WTC11 (cell line): ENCODE results near the gene PRSS16. TPM values are rescaled to one million over a fixed set of nuclear protein-coding genes. Genes with fewer than 3 reads are reported as not detected.
A peak's percentile ranks its signal among the peaks of the same experiment; 100 is the strongest.

Experiments used
- AR ChIP-seq: fragments of 250-450 bp; sonication (Bioruptor Pico); IDR thresholded peaks from 2 replicates; pipeline ENCODE4 v1.9.0; 2021; ENCODE audit warnings: mild to moderate bottlenecking
- CDX4 ChIP-seq: fragments of 250-450 bp; sonication (Bioruptor Pico); IDR thresholded peaks from 2 replicates; pipeline ENCODE4 v1.9.0; 2021; ENCODE audit warnings: moderate library complexity, mild to moderate bottlenecking, inconsistent platforms, borderline replicate concordance
- ELF4 ChIP-seq: sonication (generic); formaldehyde crosslinking; IDR thresholded peaks from 2 replicates; pipeline ENCODE4 v1.8.1; 2022; ENCODE audit warnings: low read depth, mild to moderate bottlenecking, moderate library complexity, missing genetic modification reagents
- EMX1 ChIP-seq: fragments of 250-450 bp; sonication (Bioruptor Pico); IDR thresholded peaks from 2 replicates; pipeline ENCODE4 v1.8.0; 2021; ENCODE audit warnings: mild to moderate bottlenecking
- FOXP1 ChIP-seq: sonication (generic); formaldehyde crosslinking; IDR thresholded peaks from 2 replicates; pipeline ENCODE4 v1.8.0; 2022; ENCODE audit warnings: missing genetic modification reagents, mild to moderate bottlenecking, moderate library complexity, borderline replicate concordance
- KAT7 ChIP-seq: sonication (generic); formaldehyde crosslinking; IDR thresholded peaks from 2 replicates; pipeline ENCODE4 v1.8.1; 2023; ENCODE audit warnings: missing genetic modification reagents, mild to moderate bottlenecking, borderline replicate concordance
- PREB ChIP-seq: sonication (generic); formaldehyde crosslinking; IDR thresholded peaks from 2 replicates; pipeline ENCODE4 v1.8.1; 2022; ENCODE audit warnings: mild to moderate bottlenecking, missing genetic modification reagents, moderate library complexity, borderline replicate concordance
- SMAD4 ChIP-seq: sonication (generic); formaldehyde crosslinking; IDR thresholded peaks from 2 replicates; pipeline ENCODE4 v1.8.0; 2022; ENCODE audit warnings: mild to moderate bottlenecking, missing genetic modification reagents
- SP1 ChIP-seq: sonication (generic); formaldehyde crosslinking; conservative IDR thresholded peaks from 2 replicates; pipeline ENCODE4 v1.8.1; 2022; ENCODE audit warnings: missing genetic modification reagents
- TCF7 ChIP-seq: sonication (generic); formaldehyde crosslinking; IDR thresholded peaks from 2 replicates; pipeline ENCODE4 v1.8.0; 2022; ENCODE audit warnings: mild to moderate bottlenecking, low read depth, missing genetic modification reagents, moderate library complexity
- TEAD4 ChIP-seq: sonication (generic); formaldehyde crosslinking; IDR thresholded peaks from 2 replicates; pipeline ENCODE4 v1.8.0; 2022; ENCODE audit warnings: mild to moderate bottlenecking, missing genetic modification reagents
- ZNF121 ChIP-seq: sonication (generic); formaldehyde crosslinking; IDR thresholded peaks from 2 replicates; pipeline ENCODE4 v1.8.0; 2023; ENCODE audit warnings: missing genetic modification reagents
- ZNF263 ChIP-seq: sonication (generic); formaldehyde crosslinking; IDR thresholded peaks from 2 replicates; pipeline ENCODE4 v1.8.1; 2022; ENCODE audit warnings: low read depth, mild to moderate bottlenecking, moderate library complexity, missing genetic modification reagents
- ZNF396 ChIP-seq: fragments of 250-450 bp; sonication (Bioruptor Pico); IDR thresholded peaks from 2 replicates; pipeline ENCODE4 v1.8.0; 2021; ENCODE audit warnings: mild to moderate bottlenecking, moderate library complexity, borderline replicate concordance
- ZNF423 ChIP-seq: fragments of 250-450 bp; sonication (Bioruptor Pico); IDR thresholded peaks from 2 replicates; pipeline ENCODE4 v2.1.2; 2022; ENCODE audit warnings: mild to moderate bottlenecking, moderate library complexity
- ZNF512 ChIP-seq: sonication (generic); formaldehyde crosslinking; IDR thresholded peaks from 2 replicates; pipeline ENCODE4 v1.8.1; 2022; ENCODE audit warnings: missing genetic modification reagents, borderline replicate concordance
- ZNF671 ChIP-seq: fragments of 250-450 bp; sonication (Bioruptor Pico); IDR thresholded peaks from 2 replicates; pipeline ENCODE4 v1.8.0; 2021; ENCODE audit warnings: mild to moderate bottlenecking
- total RNA-seq: library from RNA; stranded (reverse); gene quantifications from 3 replicates; pipeline ENCODE4 v1.2.3, GENCODE V29; 2021
- TF ChIP-seq, protein P1 (sequence below): sonication (generic); formaldehyde crosslinking; IDR thresholded peaks from 2 replicates; pipeline ENCODE4 v1.8.0; 2022; ENCODE audit warnings: mild to moderate bottlenecking, missing genetic modification reagents
- TF ChIP-seq, protein P2 (sequence below): sonication (generic); formaldehyde crosslinking; IDR thresholded peaks from 2 replicates; pipeline ENCODE4 v1.8.1; 2023; ENCODE audit warnings: mild to moderate bottlenecking, moderate library complexity, missing genetic modification reagents
- TF ChIP-seq, protein P3 (sequence below): fragments of 250-450 bp; sonication (Bioruptor Pico); IDR thresholded peaks from 2 replicates; pipeline ENCODE4 v1.9.0; 2021; ENCODE audit warnings: mild to moderate bottlenecking, borderline replicate concordance

Gene PRSS16
- total RNA-seq, 1 experiment from 2014 or later: 18.5 TPM

DNA sequence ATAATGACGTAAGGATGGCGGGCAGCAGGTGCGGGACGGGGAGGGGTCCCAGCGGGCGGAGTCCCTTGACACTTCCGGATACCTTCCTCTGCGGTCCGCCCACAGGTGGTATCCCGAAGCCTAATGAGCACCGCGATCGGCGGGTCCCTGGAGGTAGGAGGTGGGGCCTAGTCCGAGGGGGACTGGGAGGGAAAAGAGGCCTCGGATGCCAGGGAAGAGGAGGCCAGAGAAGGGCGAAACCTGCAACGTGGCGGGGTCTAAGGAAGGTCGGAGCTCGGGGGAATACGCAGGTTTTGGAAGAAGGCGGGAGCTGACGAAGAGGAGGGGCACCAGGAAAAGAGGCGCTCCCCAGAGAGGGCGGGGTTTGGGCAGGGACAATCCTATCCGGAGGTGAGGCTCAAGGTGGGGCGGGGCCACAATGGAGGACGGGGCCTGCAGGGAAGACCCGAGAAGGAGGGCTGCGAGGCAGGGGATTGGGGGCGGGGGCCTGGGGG is 3.7 kb downstream of the PRSS16 start (continued):
- TF ChIP-seq, protein P1, sequence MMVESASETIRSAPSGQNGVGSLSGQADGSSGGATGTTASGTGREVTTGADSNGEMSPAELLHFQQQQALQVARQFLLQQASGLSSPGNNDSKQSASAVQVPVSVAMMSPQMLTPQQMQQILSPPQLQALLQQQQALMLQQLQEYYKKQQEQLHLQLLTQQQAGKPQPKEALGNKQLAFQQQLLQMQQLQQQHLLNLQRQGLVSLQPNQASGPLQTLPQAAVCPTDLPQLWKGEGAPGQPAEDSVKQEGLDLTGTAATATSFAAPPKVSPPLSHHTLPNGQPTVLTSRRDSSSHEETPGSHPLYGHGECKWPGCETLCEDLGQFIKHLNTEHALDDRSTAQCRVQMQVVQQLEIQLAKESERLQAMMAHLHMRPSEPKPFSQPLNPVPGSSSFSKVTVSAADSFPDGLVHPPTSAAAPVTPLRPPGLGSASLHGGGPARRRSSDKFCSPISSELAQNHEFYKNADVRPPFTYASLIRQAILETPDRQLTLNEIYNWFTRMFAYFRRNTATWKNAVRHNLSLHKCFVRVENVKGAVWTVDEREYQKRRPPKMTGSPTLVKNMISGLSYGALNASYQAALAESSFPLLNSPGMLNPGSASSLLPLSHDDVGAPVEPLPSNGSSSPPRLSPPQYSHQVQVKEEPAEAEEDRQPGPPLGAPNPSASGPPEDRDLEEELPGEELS: 0 out of 2 replicates have a peak, but pooled peaks have one; percentile 47
- TF ChIP-seq ZNF512 (CRISPR knock-in tag): no peak
- no peak for TF ChIP-seq EMX1 (CRISPR knock-in tag)
- TF ChIP-seq ELF4 (CRISPR knock-in tag): no peak
- TF ChIP-seq ZNF423 (CRISPR knock-in tag): no peak
- TF ChIP-seq ZNF263 (CRISPR knock-in tag): no peak
- TF ChIP-seq PREB (CRISPR knock-in tag): no peak
- no peak for TF ChIP-seq SMAD4 (CRISPR knock-in tag)
- TF ChIP-seq, protein P2, sequence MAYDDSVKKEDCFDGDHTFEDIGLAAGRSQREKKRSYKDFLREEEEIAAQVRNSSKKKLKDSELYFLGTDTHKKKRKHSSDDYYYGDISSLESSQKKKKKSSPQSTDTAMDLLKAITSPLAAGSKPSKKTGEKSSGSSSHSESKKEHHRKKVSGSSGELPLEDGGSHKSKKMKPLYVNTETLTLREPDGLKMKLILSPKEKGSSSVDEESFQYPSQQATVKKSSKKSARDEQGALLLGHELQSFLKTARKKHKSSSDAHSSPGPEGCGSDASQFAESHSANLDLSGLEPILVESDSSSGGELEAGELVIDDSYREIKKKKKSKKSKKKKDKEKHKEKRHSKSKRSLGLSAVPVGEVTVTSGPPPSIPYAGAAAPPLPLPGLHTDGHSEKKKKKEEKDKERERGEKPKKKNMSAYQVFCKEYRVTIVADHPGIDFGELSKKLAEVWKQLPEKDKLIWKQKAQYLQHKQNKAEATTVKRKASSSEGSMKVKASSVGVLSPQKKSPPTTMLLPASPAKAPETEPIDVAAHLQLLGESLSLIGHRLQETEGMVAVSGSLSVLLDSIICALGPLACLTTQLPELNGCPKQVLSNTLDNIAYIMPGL (CRISPR knock-in tag): 0 out of 2 replicates have a peak, but pooled peaks have one; percentile 12
- TF ChIP-seq KAT7 (CRISPR knock-in tag): no peak
- no peak for TF ChIP-seq TEAD4 (CRISPR knock-in tag)
- no peak for TF ChIP-seq AR (CRISPR knock-in tag)
- no peak for TF ChIP-seq ZNF121 (CRISPR knock-in tag)
- TF ChIP-seq CDX4 (CRISPR knock-in tag): no peak
- 0 out of 2 replicates have a peak, but pooled peaks have one; percentile 8 for TF ChIP-seq FOXP1 (CRISPR knock-in tag)
- TF ChIP-seq, protein P3, sequence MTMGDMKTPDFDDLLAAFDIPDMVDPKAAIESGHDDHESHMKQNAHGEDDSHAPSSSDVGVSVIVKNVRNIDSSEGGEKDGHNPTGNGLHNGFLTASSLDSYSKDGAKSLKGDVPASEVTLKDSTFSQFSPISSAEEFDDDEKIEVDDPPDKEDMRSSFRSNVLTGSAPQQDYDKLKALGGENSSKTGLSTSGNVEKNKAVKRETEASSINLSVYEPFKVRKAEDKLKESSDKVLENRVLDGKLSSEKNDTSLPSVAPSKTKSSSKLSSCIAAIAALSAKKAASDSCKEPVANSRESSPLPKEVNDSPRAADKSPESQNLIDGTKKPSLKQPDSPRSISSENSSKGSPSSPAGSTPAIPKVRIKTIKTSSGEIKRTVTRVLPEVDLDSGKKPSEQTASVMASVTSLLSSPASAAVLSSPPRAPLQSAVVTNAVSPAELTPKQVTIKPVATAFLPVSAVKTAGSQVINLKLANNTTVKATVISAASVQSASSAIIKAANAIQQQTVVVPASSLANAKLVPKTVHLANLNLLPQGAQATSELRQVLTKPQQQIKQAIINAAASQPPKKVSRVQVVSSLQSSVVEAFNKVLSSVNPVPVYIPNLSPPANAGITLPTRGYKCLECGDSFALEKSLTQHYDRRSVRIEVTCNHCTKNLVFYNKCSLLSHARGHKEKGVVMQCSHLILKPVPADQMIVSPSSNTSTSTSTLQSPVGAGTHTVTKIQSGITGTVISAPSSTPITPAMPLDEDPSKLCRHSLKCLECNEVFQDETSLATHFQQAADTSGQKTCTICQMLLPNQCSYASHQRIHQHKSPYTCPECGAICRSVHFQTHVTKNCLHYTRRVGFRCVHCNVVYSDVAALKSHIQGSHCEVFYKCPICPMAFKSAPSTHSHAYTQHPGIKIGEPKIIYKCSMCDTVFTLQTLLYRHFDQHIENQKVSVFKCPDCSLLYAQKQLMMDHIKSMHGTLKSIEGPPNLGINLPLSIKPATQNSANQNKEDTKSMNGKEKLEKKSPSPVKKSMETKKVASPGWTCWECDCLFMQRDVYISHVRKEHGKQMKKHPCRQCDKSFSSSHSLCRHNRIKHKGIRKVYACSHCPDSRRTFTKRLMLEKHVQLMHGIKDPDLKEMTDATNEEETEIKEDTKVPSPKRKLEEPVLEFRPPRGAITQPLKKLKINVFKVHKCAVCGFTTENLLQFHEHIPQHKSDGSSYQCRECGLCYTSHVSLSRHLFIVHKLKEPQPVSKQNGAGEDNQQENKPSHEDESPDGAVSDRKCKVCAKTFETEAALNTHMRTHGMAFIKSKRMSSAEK (CRISPR knock-in tag): no peak
- TF ChIP-seq ZNF671: no peak
- no peak for TF ChIP-seq TCF7 (CRISPR knock-in tag)
- no peak for TF ChIP-seq ZNF396 (CRISPR knock-in tag)
- TF ChIP-seq SP1 (CRISPR knock-in tag): no peak; the same call in 1 of the 2 replicates
